Glutamatergic neuron (in vitro differentiated cells): ENCODE results near the gene LHFPL6. TPM values are rescaled to one million over a fixed set of nuclear protein-coding genes. Genes with fewer than 3 reads are reported as not detected.

Experiments used
- DNase-seq: peaks from one replicate; pipeline ENCODE4 v3.0.0; 2022
- H3K27ac Mint-ChIP-seq: one replicate; pipeline ENCODE4 v1.8.0; 2020; ENCODE audit warnings: mild to moderate bottlenecking, mixed read lengths, inconsistent platforms; ENCODE audit not compliant: unreplicated experiment
- H3K27me3 Mint-ChIP-seq: one replicate; pipeline ENCODE4 v1.8.0; 2020; ENCODE audit warnings: mild to moderate bottlenecking, moderate library complexity, mixed read lengths, inconsistent platforms; ENCODE audit not compliant: unreplicated experiment
- H3K36me3 Mint-ChIP-seq: one replicate; pipeline ENCODE4 v1.8.0; 2020; ENCODE audit warnings: mild to moderate bottlenecking, mixed read lengths, inconsistent platforms; ENCODE audit not compliant: unreplicated experiment
- H3K4me1 Mint-ChIP-seq: one replicate; pipeline ENCODE4 v1.8.0; 2020; ENCODE audit warnings: mild to moderate bottlenecking, low read depth, mixed read lengths, inconsistent platforms; ENCODE audit not compliant: unreplicated experiment
- H3K4me3 Mint-ChIP-seq: one replicate; pipeline ENCODE4 v1.8.0; 2020; ENCODE audit warnings: mild to moderate bottlenecking, mixed read lengths, inconsistent platforms; ENCODE audit not compliant: unreplicated experiment
- H3K9me3 Mint-ChIP-seq: one replicate; pipeline ENCODE4 v1.8.0; 2020; ENCODE audit warnings: mild to moderate bottlenecking, moderate library complexity, mixed read lengths, inconsistent platforms; ENCODE audit not compliant: unreplicated experiment
- CTCF ChIP-seq: fragments of 200-600 bp; sonication (generic); IDR thresholded peaks from one replicate; pipeline ENCODE4 v1.5.0; 2021; ENCODE audit not compliant: partially characterized antibody, unreplicated experiment
- total RNA-seq: library from RNA; stranded (reverse); fragmentation: NEBNext Ultra II Directional; extraction: Animal tissue kit (Norgen Biotek cat#: 25700); gene quantifications from one replicate; pipeline ENCODE4 v1.2.1, GENCODE V29; 2021; ENCODE audit not compliant: unreplicated experiment

Gene LHFPL6
- total RNA-seq, 1 donor from 2014 or later = 1.7 TPM

DNA sequence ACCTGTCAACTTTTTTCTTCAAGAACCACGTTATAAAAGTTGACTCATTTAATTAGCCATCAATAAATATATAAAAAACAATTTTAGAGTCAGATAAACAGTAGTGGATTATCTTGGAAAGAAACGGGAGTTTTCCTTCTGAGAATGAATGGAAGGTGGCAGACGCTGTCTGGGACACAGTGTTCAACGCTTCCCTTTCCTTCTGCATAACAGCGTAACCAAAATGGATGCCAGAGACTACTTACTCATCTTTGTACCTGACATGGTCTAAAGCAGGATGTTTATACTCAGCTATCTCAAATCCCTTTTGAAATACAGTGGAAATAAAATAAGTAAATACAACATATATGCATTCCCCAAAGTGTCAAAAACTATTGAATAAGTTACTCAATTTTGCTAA, 195.2 kb downstream of the LHFPL6 start:
- H3K4me3 Mint-ChIP-seq = no peak overlapping the region
- no peaks in the 10 kb centered on the region for H3K36me3 Mint-ChIP-seq
- no peaks in the 10 kb centered on the region for H3K27me3 Mint-ChIP-seq
- H3K27ac Mint-ChIP-seq = no peak overlapping the region
- H3K4me1 Mint-ChIP-seq = peaks cover 4% of the 10 kb centered on the region
- H3K9me3 Mint-ChIP-seq = peaks cover 2% of the 10 kb centered on the region
- no peak for TF ChIP-seq CTCF
- DNase-seq = no peak

- Mint-ChIP-seq H3K4me1 (peaks cover 4% of the 10 kb centered on the region), H3K36me3 (no peaks in the 10 kb centered on the region), H3K27me3 (no peaks in the 10 kb centered on the region), H3K4me3 (no peak overlapping the region), H3K27ac (no peak overlapping the region), H3K9me3 (peaks cover under 1% of the 10 kb centered on the region)
- no peak for TF ChIP-seq CTCF
- DNase-seq = no peak
Measured at GRCh38 chr13:39407138-39407537, 195.9 kb downstream of the LHFPL6 start.

- no peak overlapping the region for H3K27ac Mint-ChIP-seq
- H3K9me3 Mint-ChIP-seq = no peaks in the 10 kb centered on the region
- DNase-seq = no peak
- no peaks in the 10 kb centered on the region for H3K36me3 Mint-ChIP-seq
- TF ChIP-seq CTCF = no peak
- peaks cover 4% of the 10 kb centered on the region for H3K4me1 Mint-ChIP-seq
- H3K27me3 Mint-ChIP-seq = no peaks in the 10 kb centered on the region
- H3K4me3 Mint-ChIP-seq = no peak overlapping the region
Measured at GRCh38 chr13:39406688-39407087, 196.3 kb downstream of the LHFPL6 start.

GRCh38 chr13:39405596-39406205, 197.3 kb downstream of the LHFPL6 start:
- Mint-ChIP-seq H3K4me1 (peaks cover 4% of the 10 kb centered on the region), H3K4me3 (no peak overlapping the region), H3K27me3 (no peaks in the 10 kb centered on the region), H3K9me3 (no peaks in the 10 kb centered on the region), H3K36me3 (no peaks in the 10 kb centered on the region), H3K27ac (no peak overlapping the region)
- no peak for DNase-seq
- no peak for TF ChIP-seq CTCF

GRCh38 chr13:39405107-39405506, 197.9 kb downstream of the LHFPL6 start:
- no peaks in the 10 kb centered on the region for H3K9me3 Mint-ChIP-seq
- no peaks in the 10 kb centered on the region for H3K36me3 Mint-ChIP-seq
- no peaks in the 10 kb centered on the region for H3K27me3 Mint-ChIP-seq
- no peak overlapping the region for H3K4me3 Mint-ChIP-seq
- no peak for DNase-seq
- H3K4me1 Mint-ChIP-seq = peaks cover 4% of the 10 kb centered on the region
- H3K27ac Mint-ChIP-seq = no peak overlapping the region
- TF ChIP-seq CTCF = no peak
